ENCODE data around the gene RPS3.

DNA sequence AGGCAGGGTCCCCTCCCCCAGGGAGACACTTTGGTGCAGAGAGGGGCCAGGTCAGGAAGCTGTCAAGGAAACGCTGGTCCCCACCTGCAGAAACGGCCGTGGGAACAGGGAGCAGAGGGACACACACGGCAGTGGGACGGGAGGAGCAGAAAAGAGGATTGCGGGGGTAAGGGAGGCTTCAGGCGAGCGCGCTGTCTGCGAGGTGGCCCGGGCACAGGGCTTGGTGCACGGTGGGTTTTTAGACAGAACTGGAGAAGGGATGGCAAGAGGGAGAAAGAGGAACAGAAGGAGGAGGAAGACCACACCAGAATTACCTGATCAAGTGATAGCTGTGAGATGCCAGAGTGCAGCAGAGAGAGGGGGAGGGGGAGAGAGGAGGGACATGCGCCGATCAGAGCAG lies 39.7 kb downstream of the RPS3 start:
- TF ChIP-seq ZNF776 (tag by site-specific recombination; IDR thresholded peaks at IDR 0.05; ENCODE audit: borderline replicate concordance) = no peak
- no peak for TF ChIP-seq WT1 (tag by site-specific recombination; IDR thresholded peaks at IDR 0.05)
- TF ChIP-seq CTCF (tag by site-specific recombination; IDR thresholded peaks at IDR 0.05) = no peak
- no peak for TF ChIP-seq ZNF785 (tag by site-specific recombination; IDR thresholded peaks at IDR 0.05)
- no peak for TF ChIP-seq ZNF175 (tag by site-specific recombination; IDR thresholded peaks at IDR 0.05)
- no peak for TF ChIP-seq ZBTB7A (tag by site-specific recombination; IDR thresholded peaks at IDR 0.05; ENCODE audit: low read depth)
- no peak for TF ChIP-seq TRIM28 (IDR thresholded peaks at IDR 0.05; ENCODE audit: borderline replicate concordance, low read length)
- TF ChIP-seq ZNF561 (tag by site-specific recombination; IDR thresholded peaks at IDR 0.05; ENCODE audit: borderline replicate concordance) = no peak
- TF ChIP-seq ZNF391 (tag by site-specific recombination; IDR thresholded peaks at IDR 0.05; ENCODE audit: borderline replicate concordance, low read depth) = no peak
- no peak for TF ChIP-seq ZNF837 (tag by site-specific recombination; IDR thresholded peaks at IDR 0.05)
- no peak for TF ChIP-seq ZNF138 (tag by site-specific recombination; IDR thresholded peaks at IDR 0.05; ENCODE audit: borderline replicate concordance)
- TF ChIP-seq REST (tag by site-specific recombination; IDR thresholded peaks at IDR 0.05) = no peak
- TF ChIP-seq RBAK (tag by site-specific recombination; IDR thresholded peaks at IDR 0.05) = no peak

Data from HEK293 (cell line).